ENCODE data around the gene AP4S1.

DNA sequence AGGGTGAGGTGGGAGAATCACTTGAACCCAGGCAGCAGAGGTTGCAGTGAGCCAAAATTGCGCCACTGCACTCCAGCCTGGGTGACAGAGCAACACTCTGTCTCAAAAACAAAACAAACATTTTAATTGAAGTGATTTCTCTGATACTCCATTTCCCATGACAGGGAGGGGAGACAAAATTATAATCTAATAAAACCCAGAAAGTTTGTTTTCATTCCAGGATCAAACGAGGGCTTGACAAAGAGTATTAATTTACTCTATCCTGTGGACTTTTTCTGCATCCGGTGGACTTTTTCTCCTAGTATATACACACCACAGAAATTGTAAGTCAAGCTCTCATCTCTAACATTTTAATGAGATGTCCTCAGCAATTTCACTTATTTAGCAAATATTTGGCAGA, 14.5 kb upstream of the AP4S1 start:
- TF ChIP-seq, protein P1, sequence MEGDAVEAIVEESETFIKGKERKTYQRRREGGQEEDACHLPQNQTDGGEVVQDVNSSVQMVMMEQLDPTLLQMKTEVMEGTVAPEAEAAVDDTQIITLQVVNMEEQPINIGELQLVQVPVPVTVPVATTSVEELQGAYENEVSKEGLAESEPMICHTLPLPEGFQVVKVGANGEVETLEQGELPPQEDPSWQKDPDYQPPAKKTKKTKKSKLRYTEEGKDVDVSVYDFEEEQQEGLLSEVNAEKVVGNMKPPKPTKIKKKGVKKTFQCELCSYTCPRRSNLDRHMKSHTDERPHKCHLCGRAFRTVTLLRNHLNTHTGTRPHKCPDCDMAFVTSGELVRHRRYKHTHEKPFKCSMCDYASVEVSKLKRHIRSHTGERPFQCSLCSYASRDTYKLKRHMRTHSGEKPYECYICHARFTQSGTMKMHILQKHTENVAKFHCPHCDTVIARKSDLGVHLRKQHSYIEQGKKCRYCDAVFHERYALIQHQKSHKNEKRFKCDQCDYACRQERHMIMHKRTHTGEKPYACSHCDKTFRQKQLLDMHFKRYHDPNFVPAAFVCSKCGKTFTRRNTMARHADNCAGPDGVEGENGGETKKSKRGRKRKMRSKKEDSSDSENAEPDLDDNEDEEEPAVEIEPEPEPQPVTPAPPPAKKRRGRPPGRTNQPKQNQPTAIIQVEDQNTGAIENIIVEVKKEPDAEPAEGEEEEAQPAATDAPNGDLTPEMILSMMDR (conservative IDR thresholded peaks at IDR 0.05; ENCODE audit: low read length) = no peak
- no peak for TF ChIP-seq EZH2phosphoT487 (IDR thresholded peaks at IDR 0.05; ENCODE audit: borderline replicate concordance)

Measured in Loucy (cell line).